ENCODE data around the gene BOK. TPM values are rescaled to one million over a fixed set of nuclear protein-coding genes. Genes with fewer than 3 reads are reported as not detected.

BOK gene
- total and polyA plus RNA-seq, 2 of the 13 experiments (the other 11 are each of a cell fraction or from before 2014, with no cell fraction given), result 35.5 to 39.2 TPM

DNA sequence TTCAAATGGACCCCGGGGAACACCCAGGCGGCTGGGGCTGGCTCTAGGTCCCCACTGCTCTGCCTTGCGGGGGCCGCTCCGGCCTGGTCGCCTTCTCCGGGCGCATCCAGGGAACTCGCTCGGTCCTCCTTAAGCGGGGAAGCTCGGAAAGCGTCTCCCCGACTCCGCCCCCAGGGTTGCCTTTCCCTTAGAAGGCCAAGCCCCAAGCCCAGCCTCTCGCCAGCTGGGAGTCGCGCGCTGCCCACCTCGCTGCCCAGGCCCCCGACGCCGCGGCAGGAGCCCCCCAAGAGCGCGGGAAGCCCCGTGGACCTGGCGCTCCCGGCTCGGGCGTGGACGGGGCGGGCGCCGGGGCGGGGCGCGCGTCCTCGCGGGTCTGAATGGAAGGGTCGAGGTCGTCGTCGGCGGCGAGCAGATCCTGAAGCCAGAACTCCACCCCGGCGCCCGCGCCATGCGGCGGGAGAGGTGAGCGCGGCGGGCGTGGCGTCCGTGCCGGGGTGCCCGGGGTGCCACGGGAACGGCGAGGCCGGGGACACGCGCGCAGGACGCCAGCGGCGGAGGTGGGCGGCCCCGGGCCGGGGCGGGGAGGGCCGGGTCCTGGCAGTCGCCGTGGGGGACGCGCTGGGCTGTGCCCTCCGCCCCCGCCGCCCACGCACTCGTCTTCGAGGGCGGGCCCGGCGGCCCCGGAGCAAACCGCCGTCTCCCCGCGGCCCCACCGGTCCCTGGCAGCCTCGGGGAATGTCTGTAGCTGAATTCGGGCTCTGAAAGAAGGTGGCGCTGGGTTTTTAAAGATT, at the start of gene BOK (continued):
- TF ChIP-seq PAX8 (CRISPR knock-in tag; IDR thresholded peaks at IDR 0.05; ENCODE audit: borderline replicate concordance) (no peak), ZSCAN22 (CRISPR knock-in tag; IDR thresholded peaks at IDR 0.05) (no peak), TAF1 (CRISPR knock-in tag; IDR thresholded peaks at IDR 0.05) (no peak; the same call in 1 of the 2 replicates), ZNF775 (CRISPR knock-in tag; IDR thresholded peaks at IDR 0.05; ENCODE audit: borderline replicate concordance) (no peak), RELA (CRISPR knock-in tag; IDR thresholded peaks at IDR 0.05) (peak; percentile 38; the same call in 1 of the 2 replicates), ZKSCAN1 (IDR thresholded peaks at IDR 0.05; ENCODE audit: low read length) (no peak), SRSF9 (IDR thresholded peaks at IDR 0.05; ENCODE audit: borderline replicate concordance, insufficient read depth, low read depth, low read length, poor library complexity, severe bottlenecking) (no peak), CCAR2 (optimal IDR thresholded peaks at IDR 0.05; ENCODE audit: low read depth, low read length) (no peak), HOXA5 (CRISPR knock-in tag; IDR thresholded peaks at IDR 0.05) (no peak; the same call in 1 of the 2 replicates), CREB1 (IDR thresholded peaks at IDR 0.05) (no peak), CREB1 (CRISPR knock-in tag; IDR thresholded peaks at IDR 0.05) (no peak), REXO4 (CRISPR knock-in tag; IDR thresholded peaks at IDR 0.05; ENCODE audit: borderline replicate concordance) (no peak), ZNF776 (CRISPR knock-in tag; IDR thresholded peaks at IDR 0.05) (no peak), ZNF562 (CRISPR knock-in tag; IDR thresholded peaks at IDR 0.05; ENCODE audit: borderline replicate concordance) (no peak), WIZ (CRISPR knock-in tag; IDR thresholded peaks at IDR 0.05) (no peak), SALL1 (CRISPR knock-in tag; IDR thresholded peaks at IDR 0.05) (peak; percentile 68), HDAC6 (IDR thresholded peaks at IDR 0.05; ENCODE audit: low read depth, low read length) (no peak), ZNF773 (CRISPR knock-in tag; IDR thresholded peaks at IDR 0.05; ENCODE audit: borderline replicate concordance) (no peak), ATAD3A (CRISPR knock-in tag; IDR thresholded peaks at IDR 0.05) (0 out of 2 replicates have a peak, but pooled peaks have one; percentile 40), KDM5B (CRISPR knock-in tag; IDR thresholded peaks at IDR 0.05; ENCODE audit: borderline replicate concordance) (peak; percentile 32; the same call in 1 of the 2 replicates), ZFP41 (CRISPR knock-in tag; IDR thresholded peaks at IDR 0.05; ENCODE audit: borderline replicate concordance) (no peak), GABPA (IDR thresholded peaks at IDR 0.05; ENCODE audit: low read depth, low read length) (no peak), GABPA (CRISPR knock-in tag; IDR thresholded peaks at IDR 0.05; ENCODE audit: low read depth) (no peak)
- TF ChIP-seq, protein P1, sequence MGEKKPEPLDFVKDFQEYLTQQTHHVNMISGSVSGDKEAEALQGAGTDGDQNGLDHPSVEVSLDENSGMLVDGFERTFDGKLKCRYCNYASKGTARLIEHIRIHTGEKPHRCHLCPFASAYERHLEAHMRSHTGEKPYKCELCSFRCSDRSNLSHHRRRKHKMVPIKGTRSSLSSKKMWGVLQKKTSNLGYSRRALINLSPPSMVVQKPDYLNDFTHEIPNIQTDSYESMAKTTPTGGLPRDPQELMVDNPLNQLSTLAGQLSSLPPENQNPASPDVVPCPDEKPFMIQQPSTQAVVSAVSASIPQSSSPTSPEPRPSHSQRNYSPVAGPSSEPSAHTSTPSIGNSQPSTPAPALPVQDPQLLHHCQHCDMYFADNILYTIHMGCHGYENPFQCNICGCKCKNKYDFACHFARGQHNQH (CRISPR knock-in tag; IDR thresholded peaks at IDR 0.05), result peak; percentile 53; the same call in 1 of the 2 replicates
- TF ChIP-seq, protein P2, sequence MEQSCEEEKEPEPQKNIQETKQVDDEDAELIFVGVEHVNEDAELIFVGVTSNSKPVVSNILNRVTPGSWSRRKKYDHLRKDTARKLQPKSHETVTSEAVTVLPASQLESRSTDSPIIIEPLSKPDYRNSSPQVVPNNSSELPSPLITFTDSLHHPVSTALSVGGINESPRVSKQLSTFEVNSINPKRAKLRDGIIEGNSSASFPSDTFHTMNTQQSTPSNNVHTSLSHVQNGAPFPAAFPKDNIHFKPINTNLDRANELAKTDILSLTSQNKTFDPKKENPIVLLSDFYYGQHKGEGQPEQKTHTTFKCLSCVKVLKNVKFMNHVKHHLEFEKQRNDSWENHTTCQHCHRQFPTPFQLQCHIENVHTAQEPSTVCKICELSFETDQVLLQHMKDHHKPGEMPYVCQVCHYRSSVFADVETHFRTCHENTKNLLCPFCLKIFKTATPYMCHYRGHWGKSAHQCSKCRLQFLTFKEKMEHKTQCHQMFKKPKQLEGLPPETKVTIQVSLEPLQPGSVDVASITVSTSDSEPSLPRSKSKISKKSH (CRISPR knock-in tag; IDR thresholded peaks at IDR 0.05; ENCODE audit: borderline replicate concordance), result 0 out of 2 replicates have a peak, but pooled peaks have one; percentile 28
- TF ChIP-seq, protein P3, sequence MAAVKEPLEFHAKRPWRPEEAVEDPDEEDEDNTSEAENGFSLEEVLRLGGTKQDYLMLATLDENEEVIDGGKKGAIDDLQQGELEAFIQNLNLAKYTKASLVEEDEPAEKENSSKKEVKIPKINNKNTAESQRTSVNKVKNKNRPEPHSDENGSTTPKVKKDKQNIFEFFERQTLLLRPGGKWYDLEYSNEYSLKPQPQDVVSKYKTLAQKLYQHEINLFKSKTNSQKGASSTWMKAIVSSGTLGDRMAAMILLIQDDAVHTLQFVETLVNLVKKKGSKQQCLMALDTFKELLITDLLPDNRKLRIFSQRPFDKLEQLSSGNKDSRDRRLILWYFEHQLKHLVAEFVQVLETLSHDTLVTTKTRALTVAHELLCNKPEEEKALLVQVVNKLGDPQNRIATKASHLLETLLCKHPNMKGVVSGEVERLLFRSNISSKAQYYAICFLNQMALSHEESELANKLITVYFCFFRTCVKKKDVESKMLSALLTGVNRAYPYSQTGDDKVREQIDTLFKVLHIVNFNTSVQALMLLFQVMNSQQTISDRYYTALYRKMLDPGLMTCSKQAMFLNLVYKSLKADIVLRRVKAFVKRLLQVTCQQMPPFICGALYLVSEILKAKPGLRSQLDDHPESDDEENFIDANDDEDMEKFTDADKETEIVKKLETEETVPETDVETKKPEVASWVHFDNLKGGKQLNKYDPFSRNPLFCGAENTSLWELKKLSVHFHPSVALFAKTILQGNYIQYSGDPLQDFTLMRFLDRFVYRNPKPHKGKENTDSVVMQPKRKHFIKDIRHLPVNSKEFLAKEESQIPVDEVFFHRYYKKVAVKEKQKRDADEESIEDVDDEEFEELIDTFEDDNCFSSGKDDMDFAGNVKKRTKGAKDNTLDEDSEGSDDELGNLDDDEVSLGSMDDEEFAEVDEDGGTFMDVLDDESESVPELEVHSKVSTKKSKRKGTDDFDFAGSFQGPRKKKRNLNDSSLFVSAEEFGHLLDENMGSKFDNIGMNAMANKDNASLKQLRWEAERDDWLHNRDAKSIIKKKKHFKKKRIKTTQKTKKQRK (IDR thresholded peaks at IDR 0.05; ENCODE audit: low read length), result no peak
